GM23338 (cell line): Measurements from ENCODE around the gene CD99L2. TPM values are rescaled to one million over a fixed set of nuclear protein-coding genes. Genes with fewer than 3 reads are reported as not detected.

Experiments
- ATAC-seq: fragments of 200-7000 bp; cut with Tn5 transposase; 3 replicates; pipeline ENCODE4 v1.9.1; 2020
- DNase-seq: peaks from one replicate; pipeline ENCODE4 v3.0.0-alpha.2; 2015; ENCODE audit warnings: low spot score
- H2AFZ ChIP-seq: fragments of 200-600 bp; sonication (generic); 2 replicates; pipeline ENCODE4 v1.8.0; 2016; ENCODE audit warnings: antibody characterized with exemption, mild to moderate bottlenecking, moderate library complexity
- H3F3A ChIP-seq: fragments of 200-600 bp; sonication (generic); replicated peaks from 2 replicates; pipeline ENCODE4 v1.8.0; 2017; ENCODE audit warnings: antibody characterized with exemption, mixed run types, low read depth
- H3K27ac ChIP-seq: fragments of 200-600 bp; sonication (generic); 2 replicates; pipeline ENCODE4 v1.6.1; 2016; ENCODE audit warnings: low read depth
- H3K27me3 ChIP-seq: fragments of 200-600 bp; sonication (generic); 2 replicates; pipeline ENCODE4 v1.8.0; 2016; ENCODE audit warnings: mild to moderate bottlenecking, mixed run types, moderate library complexity; ENCODE audit not compliant: insufficient read depth
- H3K36me3 ChIP-seq: fragments of 200-600 bp; sonication (generic); 2 replicates; pipeline ENCODE4 v1.8.0; 2016; ENCODE audit warnings: mild to moderate bottlenecking; ENCODE audit not compliant: insufficient read depth
- H3K4me1 ChIP-seq: fragments of 200-600 bp; sonication (generic); 2 replicates; pipeline ENCODE4 v1.8.0; 2016; ENCODE audit warnings: mild to moderate bottlenecking, moderate library complexity; ENCODE audit not compliant: insufficient read depth
- H3K4me2 ChIP-seq: fragments of 200-600 bp; sonication (generic); 2 replicates; pipeline ENCODE4 v1.7.1; 2017; ENCODE audit warnings: mixed run types
- H3K4me3 ChIP-seq: fragments of 200-600 bp; sonication (generic); 2 replicates; pipeline ENCODE4 v1.6.1; 2016; ENCODE audit warnings: mixed run types
- H3K79me2 ChIP-seq: fragments of 200-600 bp; sonication (generic); replicated peaks from 2 replicates; pipeline ENCODE4 v1.8.0; 2017; ENCODE audit warnings: mild to moderate bottlenecking; ENCODE audit not compliant: insufficient read depth
- H3K9me2 ChIP-seq: fragments of 200-600 bp; sonication (generic); 2 replicates; pipeline ENCODE4 v1.8.0; 2017; ENCODE audit not compliant: insufficient read depth
- H4K20me1 ChIP-seq: fragments of 200-600 bp; sonication (generic); replicated peaks from 2 replicates; pipeline ENCODE4 v1.8.0; 2017; ENCODE audit warnings: mild to moderate bottlenecking; ENCODE audit not compliant: insufficient read depth
- H3K27ac Mint-ChIP-seq: 2 replicates; pipeline ENCODE4 v1.8.0; 2020; ENCODE audit warnings: inconsistent platforms, mild to moderate bottlenecking, moderate library complexity, mixed read lengths
- H3K27me3 Mint-ChIP-seq: 3 replicates; pipeline ENCODE4 v1.8.0; 2022; ENCODE audit warnings: low read depth, mild to moderate bottlenecking, moderate library complexity, mixed read lengths, inconsistent platforms; ENCODE audit not compliant: insufficient read depth, poor library complexity
- H3K36me3 Mint-ChIP-seq: 3 replicates; pipeline ENCODE4 v1.8.0; 2021; ENCODE audit warnings: low read depth, mild to moderate bottlenecking, inconsistent platforms, moderate library complexity, mixed read lengths
- H3K4me1 Mint-ChIP-seq: 3 replicates; pipeline ENCODE4 v1.8.0; 2020; ENCODE audit warnings: mild to moderate bottlenecking, inconsistent platforms, mixed read lengths
- H3K4me3 Mint-ChIP-seq: 3 replicates; pipeline ENCODE4 v1.8.0; 2021; ENCODE audit warnings: moderate library complexity, mild to moderate bottlenecking, inconsistent platforms, mixed read lengths
- H3K9me3 Mint-ChIP-seq: 3 replicates; pipeline ENCODE4 v1.8.0; 2020; ENCODE audit warnings: moderate library complexity, mild to moderate bottlenecking, inconsistent platforms, mixed read lengths
- CREB1 ChIP-seq: fragments of 250-450 bp; sonication (Bioruptor Pico); IDR thresholded peaks from 2 replicates; pipeline ENCODE4 v1.5.0; 2020; ENCODE audit warnings: low read depth, mild to moderate bottlenecking, moderate library complexity
- EZH2 ChIP-seq: fragments of 200-600 bp; sonication (generic); IDR thresholded peaks from one replicate; pipeline ENCODE4 v1.8.0; 2017; ENCODE audit warnings: antibody characterized with exemption, mild to moderate bottlenecking, low read depth; ENCODE audit not compliant: unreplicated experiment
- JUNB ChIP-seq: IDR thresholded peaks from one replicate; pipeline ENCODE4 v1.6.1; 2016; ENCODE audit warnings: antibody characterized with exemption; ENCODE audit not compliant: unreplicated experiment
- NANOG ChIP-seq: IDR thresholded peaks from 2 replicates; pipeline ENCODE4 v1.6.1; 2016; ENCODE audit warnings: antibody characterized with exemption, borderline replicate concordance
- POLR2AphosphoS5 ChIP-seq: IDR thresholded peaks from 2 replicates; pipeline ENCODE4 v1.6.1; 2016; ENCODE audit warnings: antibody characterized with exemption, low read depth
- STAT1 ChIP-seq: IDR thresholded peaks from one replicate; pipeline ENCODE4 v1.6.1; 2016; ENCODE audit warnings: antibody characterized with exemption; ENCODE audit not compliant: unreplicated experiment
- ZNF114 ChIP-seq: fragments of 250-450 bp; sonication (Bioruptor Pico); IDR thresholded peaks from 2 replicates; pipeline ENCODE4 v1.5.0; 2020; ENCODE audit warnings: mild to moderate bottlenecking, moderate library complexity
- ZNF331 ChIP-seq: fragments of 250-450 bp; sonication (Bioruptor Pico); IDR thresholded peaks from 2 replicates; pipeline ENCODE4 v1.5.0; 2020; ENCODE audit warnings: low read depth, mild to moderate bottlenecking, moderate library complexity
- polyA plus RNA-seq: library from polyadenylated mRNA; unstranded; fragments of >200 nt; fragmentation: Nextera tagmentation; extraction: Ambion mirVana; gene quantifications from 2 replicates; pipeline ENCODE4 v1.2.1, GENCODE V29; 2016
- total RNA-seq: library from RNA; depleted of rRNA; stranded (reverse); fragments of >200 nt; shearing (Covaris generic); gene quantifications from 2 replicates; pipeline ENCODE4 v1.2.3, GENCODE V29; 2014
- TF ChIP-seq, protein P1 (sequence below): IDR thresholded peaks from one replicate; pipeline ENCODE4 v1.6.1; 2018; ENCODE audit warnings: antibody characterized with exemption; ENCODE audit not compliant: unreplicated experiment
- TF ChIP-seq, protein P2 (sequence below), 2 experiments: fragments of 200-600 bp in 1 of 2; sonication (generic) in 1 of 2; conservative IDR thresholded peaks; 2 replicates each; pipeline versions ENCODE4 v1.5.1 to v1.6.1; 2016 to 2017; ENCODE audit warnings: antibody characterized with exemption in 2 of 2, low read depth in 2 of 2, mild to moderate bottlenecking in 2 of 2, moderate library complexity in 1 of 2
- TF ChIP-seq, protein P3 (sequence below): fragments of 250-450 bp; sonication (Bioruptor Pico); IDR thresholded peaks from 2 replicates; pipeline ENCODE4 v1.5.0; 2020; ENCODE audit warnings: mild to moderate bottlenecking, moderate library complexity

Gene CD99L2
- total and polyA plus RNA-seq, 2 experiments from 2014 or later, result 2.6 to 6.4 TPM

DNA sequence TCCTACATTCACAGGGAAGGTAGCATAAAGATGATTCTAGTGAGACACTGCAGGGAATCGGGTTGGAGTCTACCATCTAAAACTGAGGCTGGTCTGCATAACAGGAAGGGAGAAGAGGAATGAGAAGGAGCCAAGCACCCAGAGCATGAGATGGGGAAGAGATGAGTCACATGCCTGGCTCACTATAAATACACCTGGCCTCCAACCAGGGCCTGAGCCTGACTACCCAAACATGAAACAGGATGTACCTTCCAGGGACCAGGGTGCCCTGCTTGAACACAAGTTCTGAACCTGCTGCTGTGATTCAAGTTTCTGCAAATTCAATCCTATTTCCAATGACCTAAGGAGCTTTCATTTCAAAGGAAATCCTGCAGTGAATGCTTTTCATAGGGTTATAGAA, 24.9 kb downstream of the CD99L2 start:
- Histone ChIP-seq H2AFZ (no peak overlapping the region), H4K20me1 (no peaks in the 10 kb centered on the region), H3K4me3 (no peak overlapping the region), H3K36me3 (no peaks in the 10 kb centered on the region), H3K4me1 (0 out of 2 replicates have a peak, but pooled peaks cover 6% of the 10 kb centered on the region), H3K27ac (no peak overlapping the region), H3K4me2 (no peak overlapping the region), H3K9me2 (no peaks in the 10 kb centered on the region), H3K79me2 (peaks cover 29% of the 10 kb centered on the region), H3F3A (no peaks in the 10 kb centered on the region), H3K27me3 (no peaks in the 10 kb centered on the region)
- Mint-ChIP-seq H3K27ac (no peak overlapping the region), H3K9me3 (peaks cover 15% of the 10 kb centered on the region), H3K4me3 (no peak overlapping the region), H3K36me3 (peaks cover 26% of the 10 kb centered on the region), H3K4me1 (peaks cover 44% of the 10 kb centered on the region), H3K27me3 (peaks cover 5% of the 10 kb centered on the region)
- ATAC-seq (no peak), DNase-seq (no peak)
- TF ChIP-seq, protein P1, sequence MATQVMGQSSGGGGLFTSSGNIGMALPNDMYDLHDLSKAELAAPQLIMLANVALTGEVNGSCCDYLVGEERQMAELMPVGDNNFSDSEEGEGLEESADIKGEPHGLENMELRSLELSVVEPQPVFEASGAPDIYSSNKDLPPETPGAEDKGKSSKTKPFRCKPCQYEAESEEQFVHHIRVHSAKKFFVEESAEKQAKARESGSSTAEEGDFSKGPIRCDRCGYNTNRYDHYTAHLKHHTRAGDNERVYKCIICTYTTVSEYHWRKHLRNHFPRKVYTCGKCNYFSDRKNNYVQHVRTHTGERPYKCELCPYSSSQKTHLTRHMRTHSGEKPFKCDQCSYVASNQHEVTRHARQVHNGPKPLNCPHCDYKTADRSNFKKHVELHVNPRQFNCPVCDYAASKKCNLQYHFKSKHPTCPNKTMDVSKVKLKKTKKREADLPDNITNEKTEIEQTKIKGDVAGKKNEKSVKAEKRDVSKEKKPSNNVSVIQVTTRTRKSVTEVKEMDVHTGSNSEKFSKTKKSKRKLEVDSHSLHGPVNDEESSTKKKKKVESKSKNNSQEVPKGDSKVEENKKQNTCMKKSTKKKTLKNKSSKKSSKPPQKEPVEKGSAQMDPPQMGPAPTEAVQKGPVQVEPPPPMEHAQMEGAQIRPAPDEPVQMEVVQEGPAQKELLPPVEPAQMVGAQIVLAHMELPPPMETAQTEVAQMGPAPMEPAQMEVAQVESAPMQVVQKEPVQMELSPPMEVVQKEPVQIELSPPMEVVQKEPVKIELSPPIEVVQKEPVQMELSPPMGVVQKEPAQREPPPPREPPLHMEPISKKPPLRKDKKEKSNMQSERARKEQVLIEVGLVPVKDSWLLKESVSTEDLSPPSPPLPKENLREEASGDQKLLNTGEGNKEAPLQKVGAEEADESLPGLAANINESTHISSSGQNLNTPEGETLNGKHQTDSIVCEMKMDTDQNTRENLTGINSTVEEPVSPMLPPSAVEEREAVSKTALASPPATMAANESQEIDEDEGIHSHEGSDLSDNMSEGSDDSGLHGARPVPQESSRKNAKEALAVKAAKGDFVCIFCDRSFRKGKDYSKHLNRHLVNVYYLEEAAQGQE, result no peak
- TF ChIP-seq POLR2AphosphoS5 (no peak), JUNB (no peak), CREB1 (CRISPR knock-in tag) (no peak), NANOG (no peak), ZNF114 (CRISPR knock-in tag) (no peak), STAT1 (no peak), ZNF331 (CRISPR knock-in tag) (no peak), EZH2 (no peak)
- TF ChIP-seq, protein P2, sequence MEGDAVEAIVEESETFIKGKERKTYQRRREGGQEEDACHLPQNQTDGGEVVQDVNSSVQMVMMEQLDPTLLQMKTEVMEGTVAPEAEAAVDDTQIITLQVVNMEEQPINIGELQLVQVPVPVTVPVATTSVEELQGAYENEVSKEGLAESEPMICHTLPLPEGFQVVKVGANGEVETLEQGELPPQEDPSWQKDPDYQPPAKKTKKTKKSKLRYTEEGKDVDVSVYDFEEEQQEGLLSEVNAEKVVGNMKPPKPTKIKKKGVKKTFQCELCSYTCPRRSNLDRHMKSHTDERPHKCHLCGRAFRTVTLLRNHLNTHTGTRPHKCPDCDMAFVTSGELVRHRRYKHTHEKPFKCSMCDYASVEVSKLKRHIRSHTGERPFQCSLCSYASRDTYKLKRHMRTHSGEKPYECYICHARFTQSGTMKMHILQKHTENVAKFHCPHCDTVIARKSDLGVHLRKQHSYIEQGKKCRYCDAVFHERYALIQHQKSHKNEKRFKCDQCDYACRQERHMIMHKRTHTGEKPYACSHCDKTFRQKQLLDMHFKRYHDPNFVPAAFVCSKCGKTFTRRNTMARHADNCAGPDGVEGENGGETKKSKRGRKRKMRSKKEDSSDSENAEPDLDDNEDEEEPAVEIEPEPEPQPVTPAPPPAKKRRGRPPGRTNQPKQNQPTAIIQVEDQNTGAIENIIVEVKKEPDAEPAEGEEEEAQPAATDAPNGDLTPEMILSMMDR (conservative IDR thresholded peaks at IDR 0.05; ENCODE audit: low read depth in 2 of 2), result no peak
- TF ChIP-seq, protein P3, sequence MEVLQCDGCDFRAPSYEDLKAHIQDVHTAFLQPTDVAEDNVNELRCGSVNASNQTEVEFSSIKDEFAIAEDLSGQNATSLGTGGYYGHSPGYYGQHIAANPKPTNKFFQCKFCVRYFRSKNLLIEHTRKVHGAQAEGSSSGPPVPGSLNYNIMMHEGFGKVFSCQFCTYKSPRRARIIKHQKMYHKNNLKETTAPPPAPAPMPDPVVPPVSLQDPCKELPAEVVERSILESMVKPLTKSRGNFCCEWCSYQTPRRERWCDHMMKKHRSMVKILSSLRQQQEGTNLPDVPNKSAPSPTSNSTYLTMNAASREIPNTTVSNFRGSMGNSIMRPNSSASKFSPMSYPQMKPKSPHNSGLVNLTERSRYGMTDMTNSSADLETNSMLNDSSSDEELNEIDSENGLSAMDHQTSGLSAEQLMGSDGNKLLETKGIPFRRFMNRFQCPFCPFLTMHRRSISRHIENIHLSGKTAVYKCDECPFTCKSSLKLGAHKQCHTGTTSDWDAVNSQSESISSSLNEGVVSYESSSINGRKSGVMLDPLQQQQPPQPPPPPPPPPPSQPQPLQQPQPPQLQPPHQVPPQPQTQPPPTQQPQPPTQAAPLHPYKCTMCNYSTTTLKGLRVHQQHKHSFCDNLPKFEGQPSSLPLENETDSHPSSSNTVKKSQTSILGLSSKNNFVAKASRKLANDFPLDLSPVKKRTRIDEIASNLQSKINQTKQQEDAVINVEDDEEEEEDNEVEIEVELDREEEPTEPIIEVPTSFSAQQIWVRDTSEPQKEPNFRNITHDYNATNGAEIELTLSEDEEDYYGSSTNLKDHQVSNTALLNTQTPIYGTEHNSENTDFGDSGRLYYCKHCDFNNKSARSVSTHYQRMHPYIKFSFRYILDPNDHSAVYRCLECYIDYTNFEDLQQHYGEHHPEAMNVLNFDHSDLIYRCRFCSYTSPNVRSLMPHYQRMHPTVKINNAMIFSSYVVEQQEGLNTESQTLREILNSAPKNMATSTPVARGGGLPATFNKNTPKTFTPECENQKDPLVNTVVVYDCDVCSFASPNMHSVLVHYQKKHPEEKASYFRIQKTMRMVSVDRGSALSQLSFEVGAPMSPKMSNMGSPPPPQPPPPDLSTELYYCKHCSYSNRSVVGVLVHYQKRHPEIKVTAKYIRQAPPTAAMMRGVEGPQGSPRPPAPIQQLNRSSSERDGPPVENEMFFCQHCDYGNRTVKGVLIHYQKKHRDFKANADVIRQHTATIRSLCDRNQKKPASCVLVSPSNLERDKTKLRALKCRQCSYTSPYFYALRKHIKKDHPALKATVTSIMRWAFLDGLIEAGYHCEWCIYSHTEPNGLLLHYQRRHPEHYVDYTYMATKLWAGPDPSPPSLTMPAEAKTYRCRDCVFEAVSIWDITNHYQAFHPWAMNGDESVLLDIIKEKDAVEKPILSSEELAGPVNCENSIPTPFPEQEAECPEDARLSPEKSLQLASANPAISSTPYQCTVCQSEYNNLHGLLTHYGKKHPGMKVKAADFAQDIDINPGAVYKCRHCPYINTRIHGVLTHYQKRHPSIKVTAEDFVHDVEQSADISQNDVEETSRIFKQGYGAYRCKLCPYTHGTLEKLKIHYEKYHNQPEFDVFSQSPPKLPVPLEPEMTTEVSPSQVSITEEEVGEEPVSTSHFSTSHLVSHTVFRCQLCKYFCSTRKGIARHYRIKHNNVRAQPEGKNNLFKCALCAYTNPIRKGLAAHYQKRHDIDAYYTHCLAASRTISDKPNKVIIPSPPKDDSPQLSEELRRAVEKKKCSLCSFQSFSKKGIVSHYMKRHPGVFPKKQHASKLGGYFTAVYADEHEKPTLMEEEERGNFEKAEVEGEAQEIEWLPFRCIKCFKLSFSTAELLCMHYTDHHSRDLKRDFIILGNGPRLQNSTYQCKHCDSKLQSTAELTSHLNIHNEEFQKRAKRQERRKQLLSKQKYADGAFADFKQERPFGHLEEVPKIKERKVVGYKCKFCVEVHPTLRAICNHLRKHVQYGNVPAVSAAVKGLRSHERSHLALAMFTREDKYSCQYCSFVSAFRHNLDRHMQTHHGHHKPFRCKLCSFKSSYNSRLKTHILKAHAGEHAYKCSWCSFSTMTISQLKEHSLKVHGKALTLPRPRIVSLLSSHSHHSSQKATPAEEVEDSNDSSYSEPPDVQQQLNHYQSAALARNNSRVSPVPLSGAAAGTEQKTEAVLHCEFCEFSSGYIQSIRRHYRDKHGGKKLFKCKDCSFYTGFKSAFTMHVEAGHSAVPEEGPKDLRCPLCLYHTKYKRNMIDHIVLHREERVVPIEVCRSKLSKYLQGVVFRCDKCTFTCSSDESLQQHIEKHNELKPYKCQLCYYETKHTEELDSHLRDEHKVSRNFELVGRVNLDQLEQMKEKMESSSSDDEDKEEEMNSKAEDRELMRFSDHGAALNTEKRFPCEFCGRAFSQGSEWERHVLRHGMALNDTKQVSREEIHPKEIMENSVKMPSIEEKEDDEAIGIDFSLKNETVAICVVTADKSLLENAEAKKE (CRISPR knock-in tag), result no peak
